GM21529 (cell line): Measurements from ENCODE around the gene TENT5C.
A peak's percentile ranks its signal among the peaks of the same experiment; 100 is the strongest.

Source experiments
- ATAC-seq: cut with Tn5 transposase; IDR thresholded peaks from one replicate; pipeline ENCODE4 v1.9.1; 2021; ENCODE audit not compliant: unreplicated experiment

The TENT5C gene

DNA sequence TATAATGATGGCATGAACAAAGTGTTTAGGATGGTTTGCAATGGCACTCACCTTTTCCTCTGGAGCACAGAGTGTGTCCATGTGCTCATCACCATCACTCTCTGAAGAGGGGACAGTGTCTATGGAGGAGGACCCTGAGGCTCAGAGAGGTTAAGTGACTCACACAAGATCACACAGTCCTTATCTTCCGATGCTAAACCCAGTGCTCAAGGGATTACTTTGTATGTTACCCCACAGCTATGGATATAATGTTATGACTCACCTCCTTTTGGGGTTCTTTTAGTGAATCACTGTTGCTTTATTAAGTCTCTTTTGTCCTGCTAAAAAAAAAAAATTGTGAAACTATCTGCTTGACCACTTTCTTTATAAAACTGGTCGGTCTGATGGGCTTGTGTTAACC lies 67.6 kb downstream of the TENT5C start:
- no peak for ATAC-seq

DNA sequence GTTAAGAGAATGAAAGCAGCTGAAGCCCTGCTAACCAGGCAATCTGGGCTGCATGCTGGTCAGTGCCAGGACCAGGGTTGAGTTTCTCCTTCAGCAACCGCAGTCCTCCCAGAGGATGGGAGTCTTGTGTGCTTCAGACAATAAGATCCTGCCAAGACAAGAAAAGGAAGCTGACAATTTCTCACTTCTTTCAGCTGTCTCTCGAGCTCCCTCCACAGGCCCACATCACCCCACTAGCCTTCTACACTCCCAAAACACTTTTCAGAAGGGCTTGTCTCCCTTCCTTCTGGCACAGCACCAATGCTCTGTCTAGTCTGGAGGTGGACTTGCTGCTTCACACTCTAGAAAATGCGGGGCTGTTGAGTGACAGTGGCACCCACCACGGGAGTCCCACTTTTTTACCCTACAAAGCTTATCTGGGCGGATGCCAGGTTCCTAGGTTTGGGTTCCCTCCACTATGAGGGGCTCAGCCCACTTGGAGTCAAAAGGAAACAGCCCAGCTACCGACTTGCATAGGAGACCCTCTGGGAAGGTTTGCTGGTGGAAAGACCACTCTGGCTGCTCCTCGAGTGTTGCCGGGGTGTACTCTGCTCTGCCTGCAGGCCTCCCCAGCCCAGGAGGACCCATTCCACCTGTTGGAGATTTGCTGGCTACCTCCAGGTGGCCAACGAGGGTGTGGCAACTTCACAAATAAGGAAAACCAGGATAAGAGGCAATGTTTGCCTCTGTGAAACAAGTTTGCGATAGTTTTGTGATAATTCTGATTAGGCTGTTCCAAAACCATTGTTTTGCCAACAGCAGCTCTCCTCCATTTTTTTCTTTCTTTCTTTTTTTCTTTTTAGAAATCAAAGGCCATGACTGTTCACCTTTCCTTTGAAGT lies 68.9 kb downstream of the TENT5C start:
- ATAC-seq: peak; percentile 75

DNA sequence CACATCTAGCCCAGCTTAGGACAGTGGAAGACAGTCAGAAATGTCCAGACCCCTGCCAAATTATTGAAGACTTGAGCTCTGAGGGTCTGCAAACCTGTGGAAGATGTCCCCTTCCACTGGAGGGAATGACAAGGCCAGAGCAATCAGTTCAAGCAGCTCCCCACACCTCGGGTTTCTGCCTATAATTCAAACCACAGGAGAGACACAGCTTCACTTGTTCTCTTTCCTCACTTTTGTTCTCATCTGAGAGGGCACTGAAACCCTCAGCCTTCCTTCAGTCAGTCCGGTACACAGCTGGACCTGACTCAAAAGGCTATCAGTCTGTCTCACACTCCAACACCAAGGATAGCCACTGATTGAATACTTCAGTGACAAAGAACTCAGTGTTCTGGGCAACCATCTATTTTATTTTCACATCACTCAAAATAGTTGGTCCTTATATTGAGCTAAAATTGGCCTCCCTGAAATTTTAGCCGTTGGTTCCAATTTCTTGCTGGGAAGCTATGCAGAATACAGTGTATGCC lies 70.1 kb downstream of the TENT5C start:
- no peak for ATAC-seq

DNA sequence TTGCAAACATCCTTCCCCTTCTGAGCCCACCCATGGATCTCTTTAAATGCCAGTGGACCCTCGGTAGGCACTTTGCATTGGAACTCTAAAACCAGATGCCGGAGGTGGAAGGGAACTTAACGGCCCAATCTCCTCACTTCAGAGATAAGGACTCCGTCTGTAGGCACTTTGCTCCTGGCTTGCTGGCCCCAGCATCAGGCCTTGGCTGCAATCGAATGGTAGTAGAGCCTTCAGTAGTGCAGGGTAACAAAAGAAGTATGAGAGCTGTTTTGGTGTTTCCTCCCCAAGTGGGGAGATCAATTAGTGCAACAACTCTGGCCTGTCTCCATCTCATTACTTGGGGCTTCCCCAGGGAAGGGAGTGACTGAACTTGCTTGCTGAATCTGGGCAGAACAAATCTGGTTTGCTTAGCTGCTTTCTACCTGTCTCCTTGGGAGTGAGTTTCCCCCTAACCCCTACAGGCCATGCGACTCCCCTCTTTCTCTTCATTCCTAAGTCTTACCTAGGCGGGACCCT lies 70.8 kb downstream of the TENT5C start:
- ATAC-seq: no peak
